Stimulated activated CD8-positive, alpha-beta memory T cell treated with anti-CD3 and anti-CD28 coated beads, Interleukin-7, amount 100 ng/mL, for 48 hours (primary cell): Measurements from ENCODE around the gene HOXC11.

Source experiments
- DNase-seq, 2 donors: peaks; one replicate each; pipeline ENCODE4 v3.0.0-alpha.2; 2020; ENCODE audit warnings: low read depth in 1 of 2; ENCODE audit errors: extremely low read depth in 1 of 2

Gene HOXC11

DNA sequence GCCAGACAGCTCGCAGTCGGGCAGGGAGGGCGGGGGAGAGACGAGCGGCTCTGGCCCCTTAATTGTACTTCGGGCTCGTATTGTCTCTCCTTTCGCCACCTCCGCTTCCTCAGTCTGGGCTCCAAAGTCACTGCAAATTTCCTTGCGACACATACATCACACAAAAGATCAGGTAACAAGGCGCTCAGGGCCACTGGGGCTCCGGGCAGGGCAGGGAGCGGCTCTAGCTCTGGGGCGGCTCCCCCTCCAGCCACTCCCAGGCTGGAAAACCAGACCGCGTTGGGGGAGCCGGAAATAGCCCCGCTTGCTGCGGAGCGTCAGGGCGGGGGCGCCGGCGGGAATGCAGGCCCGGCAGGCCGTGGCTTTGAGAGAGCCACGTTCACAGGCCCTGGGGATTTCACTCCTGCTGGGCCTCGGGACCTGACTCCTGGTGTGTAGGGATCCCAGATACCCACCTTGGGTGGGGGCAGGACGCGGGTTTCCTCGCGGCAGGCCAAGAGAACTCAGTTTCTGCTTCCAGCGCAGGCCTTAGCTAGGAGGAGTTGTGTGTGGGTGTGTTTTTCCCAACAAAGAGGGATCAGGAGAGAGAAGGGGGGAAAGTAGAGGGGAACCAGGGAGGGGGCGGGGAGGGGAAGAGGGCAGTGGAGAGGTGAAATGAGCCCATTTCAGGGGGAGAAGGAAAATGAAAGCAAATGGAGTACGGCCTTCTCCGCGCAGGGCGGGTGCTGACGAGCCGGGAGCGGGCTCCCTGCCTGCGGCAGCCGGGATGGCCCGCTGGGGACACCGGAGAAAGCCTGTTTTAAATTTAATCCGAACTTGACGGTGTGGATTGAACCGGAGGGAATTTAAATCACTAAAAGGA lies 22.7 kb downstream of the HOXC11 start:
- DNase-seq = no peak

DNA sequence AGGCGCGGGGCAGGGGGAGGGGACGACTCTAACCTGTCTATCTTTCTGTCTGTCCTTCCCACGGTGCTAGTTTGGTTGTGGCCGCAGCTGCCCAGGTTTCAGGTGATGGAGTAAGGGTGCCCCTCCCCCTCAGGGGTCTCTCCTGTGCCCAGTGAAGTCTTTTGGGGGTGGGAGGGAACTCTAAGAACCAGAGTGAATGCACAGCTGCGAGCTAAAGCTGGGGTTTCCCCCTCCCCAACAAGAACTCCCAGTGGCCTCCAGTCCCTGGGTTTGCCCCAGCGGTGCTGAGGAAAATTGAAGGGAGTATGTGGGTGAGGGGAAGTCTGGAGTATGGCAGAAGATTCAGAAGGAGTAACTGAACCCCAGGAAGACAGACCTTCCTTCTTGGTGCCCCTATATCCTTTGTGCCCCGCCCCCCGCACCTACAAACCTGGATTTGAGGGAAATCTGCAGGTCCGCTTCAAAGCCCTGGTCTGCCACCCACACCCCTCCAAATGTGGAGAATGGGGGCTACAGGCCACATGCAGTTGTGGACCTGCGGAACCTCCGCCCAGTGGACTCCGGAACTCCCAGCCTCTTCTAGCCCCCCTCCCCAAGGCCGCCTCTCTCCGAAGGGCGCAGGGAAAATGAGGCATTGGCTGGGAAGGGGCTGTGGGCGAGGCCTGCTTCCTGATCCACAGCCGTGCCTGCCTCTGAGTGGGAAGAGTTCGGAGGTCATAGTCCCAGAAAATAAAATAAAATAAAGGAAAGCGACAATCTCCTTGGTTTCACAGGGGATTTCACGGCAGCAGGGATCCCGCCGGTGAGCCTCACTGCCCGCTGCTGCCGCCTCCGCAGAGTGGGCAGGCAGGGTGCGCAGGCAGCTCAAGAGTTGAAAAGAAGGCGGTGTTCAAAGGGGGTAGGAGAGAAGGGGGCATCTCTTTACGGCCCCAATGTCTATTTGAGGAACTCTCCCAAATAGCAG lies 23.6 kb downstream of the HOXC11 start:
- no peak for DNase-seq

DNA sequence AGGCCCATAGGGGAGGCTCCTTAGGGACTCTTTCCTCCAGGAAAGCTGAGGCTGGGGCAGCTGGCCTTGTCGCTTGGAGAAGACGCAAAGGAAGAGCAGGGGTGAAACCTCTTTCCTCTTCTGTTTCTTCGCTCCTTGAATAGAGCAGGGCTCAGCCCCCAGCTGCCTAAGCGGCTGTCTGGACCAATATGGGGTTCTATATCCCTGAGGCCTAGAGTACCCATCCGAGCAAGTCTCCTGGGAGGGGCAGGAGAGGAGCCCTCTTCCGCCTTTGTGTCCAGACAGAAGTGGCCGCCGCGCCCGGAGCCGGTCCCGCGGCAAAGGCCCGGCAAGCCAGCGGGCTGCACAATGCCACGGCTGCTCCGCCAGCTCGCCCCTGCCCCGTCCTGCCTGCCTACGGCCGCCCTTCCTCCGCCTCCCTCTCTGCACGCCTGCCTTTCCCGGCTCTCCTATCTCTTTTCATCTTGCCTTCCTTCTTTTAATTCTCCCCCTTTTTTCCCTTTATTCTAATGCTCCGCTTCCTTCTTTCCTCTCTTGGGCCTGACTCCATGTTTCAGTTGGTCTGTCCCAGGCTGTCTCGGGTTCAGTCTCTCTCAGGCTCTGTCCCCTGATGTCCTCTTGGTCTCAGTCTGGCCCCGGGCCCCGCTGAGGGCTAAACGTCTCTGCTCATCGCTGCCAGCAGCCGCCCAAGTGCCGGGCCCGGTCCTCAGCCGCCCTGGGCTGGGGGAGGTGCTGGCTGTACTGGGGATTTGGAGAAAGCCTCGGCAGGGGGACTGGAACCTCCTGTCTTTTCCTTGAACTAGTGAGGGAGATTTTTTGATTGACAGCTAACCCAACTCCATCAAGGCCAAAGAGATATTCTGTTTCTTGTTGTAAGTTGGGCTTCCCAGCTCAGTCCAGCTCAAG lies 24.5 kb downstream of the HOXC11 start:
- no peak for DNase-seq

DNA sequence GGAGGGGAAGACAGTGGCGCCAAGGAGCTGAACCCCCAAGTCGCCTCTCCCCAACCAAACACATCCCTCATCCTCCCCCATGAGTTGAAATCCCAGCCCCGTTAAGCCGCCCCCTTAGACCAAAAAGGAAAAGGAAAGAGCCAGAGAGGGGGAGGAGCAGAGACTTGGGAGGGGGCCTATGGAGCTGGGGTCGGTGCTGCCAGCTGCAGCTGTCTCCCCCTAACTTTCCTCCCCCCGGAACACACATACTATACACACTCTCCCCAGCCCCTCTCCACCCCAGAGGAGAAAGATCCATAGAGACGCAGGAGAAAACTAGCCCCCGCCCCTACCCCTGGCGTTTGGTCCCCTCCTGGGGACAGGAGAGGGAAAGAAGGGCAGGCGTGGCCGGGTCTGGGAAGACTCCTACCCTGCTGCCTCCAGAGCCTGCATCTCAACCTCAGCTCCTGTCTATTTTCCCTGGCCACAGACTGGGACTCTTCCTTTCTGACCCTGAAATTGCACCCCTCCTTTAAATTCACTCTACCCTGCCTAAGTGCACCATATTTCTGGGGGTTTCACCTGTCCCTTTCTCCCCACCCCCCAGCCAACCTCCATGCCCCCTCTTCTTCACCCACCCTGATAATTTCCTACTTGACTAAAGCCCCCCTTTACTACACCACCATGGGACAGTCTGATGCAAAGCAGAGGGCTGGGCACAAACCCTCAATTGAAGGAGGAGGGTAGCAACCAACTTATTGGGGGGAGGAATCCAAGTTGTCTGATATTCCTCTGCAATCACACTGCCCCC lies 25.4 kb downstream of the HOXC11 start:
- no peak for DNase-seq

DNA sequence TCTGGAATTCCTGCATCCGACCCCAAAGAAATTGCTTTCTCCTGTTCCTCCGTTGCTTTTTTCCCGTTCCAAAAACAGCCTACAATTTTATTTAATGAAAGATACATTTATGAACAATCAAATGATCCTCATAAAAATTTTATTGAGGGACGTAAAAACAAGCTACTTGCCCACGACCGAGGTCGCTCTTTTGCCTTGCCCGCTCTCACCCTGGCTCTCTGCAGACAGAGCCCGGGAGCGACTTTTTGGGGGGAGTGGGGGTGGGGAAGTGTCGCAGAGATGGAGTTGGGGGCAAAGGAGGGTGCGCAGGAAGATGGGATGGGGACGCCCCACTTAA lies 25.9 kb downstream of the HOXC11 start:
- DNase-seq = no peak

DNA sequence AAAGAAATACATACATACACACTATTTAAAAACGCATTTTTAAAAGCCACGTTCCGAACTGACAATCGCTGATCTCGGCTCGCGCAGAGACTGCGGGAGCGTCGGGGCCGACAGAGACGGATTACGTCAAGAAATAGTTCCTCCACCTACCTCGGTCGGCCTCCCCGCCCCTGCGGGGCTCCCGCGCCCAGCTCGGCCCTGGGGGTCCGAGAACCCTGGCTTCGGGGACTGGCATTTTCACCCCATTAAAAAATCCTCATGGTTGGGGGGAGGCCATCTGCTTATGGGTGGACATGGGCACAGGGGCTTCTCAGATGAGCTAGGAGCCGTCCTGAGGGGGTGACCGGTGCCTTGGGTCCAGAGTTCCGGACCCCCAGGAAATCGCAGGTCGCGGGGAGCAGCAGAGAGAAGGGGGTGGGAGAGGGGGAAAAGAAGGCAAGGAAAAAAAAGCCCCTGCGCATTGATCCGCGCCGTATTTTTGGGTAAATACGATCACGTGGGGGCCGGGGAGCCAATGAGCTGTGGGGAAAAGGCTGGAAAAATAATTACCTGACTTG lies 26.7 kb downstream of the HOXC11 start:
- DNase-seq = no peak

DNA sequence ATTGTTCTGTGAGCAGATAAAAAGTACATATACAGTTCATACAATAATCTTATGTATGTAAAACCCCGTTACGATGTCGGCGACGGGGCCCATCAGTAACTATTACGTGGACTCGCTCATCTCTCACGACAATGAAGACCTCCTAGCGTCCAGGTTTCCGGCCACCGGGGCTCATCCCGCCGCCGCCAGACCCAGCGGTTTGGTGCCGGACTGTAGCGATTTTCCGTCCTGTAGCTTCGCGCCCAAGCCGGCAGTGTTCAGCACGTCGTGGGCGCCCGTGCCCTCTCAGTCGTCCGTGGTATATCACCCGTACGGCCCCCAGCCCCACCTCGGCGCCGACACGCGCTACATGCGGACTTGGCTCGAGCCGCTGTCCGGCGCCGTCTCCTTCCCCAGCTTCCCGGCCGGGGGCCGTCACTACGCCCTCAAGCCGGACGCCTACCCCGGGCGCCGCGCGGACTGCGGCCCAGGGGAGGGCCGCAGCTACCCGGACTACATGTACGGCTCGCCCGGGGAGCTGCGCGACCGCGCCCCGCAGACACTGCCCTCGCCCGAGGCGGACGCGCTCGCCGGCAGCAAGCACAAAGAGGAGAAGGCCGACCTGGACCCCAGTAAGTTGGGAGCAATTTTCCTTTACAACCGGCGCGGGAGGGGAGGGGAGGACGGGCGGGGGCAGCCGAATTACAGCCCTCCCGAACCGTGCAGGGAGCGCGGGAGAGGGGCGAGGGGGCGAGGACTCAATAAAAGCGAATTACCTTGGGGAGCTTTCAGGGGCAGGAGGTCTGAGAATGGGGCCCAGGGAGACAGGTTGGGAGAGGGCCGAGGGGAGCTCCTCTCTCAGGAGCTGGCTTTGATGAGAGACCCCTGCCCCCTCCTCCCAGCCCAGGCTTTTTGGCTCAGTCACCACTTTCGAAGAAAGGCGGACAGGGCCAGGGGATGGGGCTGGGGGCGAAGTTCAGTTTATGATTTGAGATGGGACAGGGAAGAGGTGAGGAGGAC lies 27.5 kb downstream of the HOXC11 start, which contains the start of gene HOXC9:
Gene HOXC9 (plus strand): TSS at position 46 of the 999 bp plus-strand sequence. CDS start 28 bp downstream, at position 74.
- no peak for DNase-seq

DNA sequence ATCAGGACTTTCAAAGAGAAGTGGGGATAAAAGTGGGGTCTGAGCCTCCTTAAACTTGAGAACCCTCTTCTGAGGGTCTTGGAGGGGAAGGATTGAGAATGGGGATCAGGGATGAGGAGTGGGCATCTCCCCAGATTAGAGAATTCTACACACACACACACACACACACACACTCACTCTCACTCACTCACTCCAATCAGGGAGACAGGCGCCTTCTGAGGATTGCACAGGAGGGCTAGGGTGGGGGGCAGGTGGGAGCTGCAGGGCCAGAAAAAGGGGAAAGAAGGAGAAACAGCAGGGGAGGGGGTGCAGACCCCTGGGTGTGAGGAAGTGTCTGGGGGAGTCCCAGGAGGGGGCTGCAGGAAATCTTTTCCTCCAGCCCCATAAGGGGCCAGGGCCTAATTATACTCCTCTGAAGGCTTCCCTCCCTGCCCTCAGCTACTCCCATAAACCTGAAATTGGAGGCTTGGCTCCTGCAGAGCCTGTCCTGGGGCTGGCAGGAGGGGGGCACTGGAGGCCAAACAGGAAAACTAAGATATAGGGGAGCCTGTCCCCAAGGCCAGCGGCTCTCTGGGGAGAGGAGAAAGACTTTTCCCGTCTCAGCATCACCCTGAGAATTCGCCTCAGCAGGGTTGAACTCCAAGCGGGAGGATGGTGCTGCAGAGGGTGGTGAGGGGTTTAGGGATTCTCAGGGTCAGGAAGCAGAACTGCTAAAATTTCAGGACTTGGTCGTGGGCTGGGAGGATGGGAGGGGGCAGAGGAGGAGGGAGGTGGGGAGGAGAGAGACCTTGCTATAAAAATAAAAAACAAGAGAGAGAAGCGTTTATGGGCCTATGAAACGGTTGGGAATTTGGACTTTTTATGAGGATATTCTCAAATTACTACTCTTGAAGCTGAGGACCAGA lies 28.6 kb downstream of the HOXC11 start:
- DNase-seq = no peak

DNA sequence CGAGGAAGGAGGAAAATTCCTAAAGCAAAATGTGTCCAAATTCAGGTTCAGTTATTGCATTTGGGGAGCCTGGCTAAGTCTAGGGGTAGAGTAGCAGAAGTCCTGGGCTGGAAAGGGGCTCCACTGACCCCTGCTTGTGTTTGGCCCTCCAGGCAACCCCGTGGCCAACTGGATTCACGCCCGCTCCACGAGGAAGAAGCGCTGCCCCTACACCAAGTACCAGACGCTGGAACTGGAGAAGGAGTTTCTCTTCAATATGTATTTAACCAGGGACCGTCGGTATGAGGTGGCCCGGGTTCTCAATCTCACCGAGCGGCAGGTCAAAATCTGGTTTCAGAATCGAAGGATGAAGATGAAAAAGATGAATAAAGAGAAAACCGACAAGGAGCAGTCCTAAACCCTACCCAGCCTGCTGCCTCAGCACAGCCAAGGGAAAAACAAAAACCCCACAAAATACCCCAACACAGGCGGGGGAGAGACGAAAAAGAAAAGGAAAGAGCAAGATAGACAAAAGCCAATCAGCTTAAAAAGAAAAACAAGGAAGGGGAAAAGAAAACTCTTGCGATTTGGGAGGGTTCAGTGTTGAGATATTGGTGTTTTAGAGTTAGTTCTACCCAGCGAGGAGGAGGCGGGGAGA lies 29.5 kb downstream of the HOXC11 start:
- DNase-seq = no peak

DNA sequence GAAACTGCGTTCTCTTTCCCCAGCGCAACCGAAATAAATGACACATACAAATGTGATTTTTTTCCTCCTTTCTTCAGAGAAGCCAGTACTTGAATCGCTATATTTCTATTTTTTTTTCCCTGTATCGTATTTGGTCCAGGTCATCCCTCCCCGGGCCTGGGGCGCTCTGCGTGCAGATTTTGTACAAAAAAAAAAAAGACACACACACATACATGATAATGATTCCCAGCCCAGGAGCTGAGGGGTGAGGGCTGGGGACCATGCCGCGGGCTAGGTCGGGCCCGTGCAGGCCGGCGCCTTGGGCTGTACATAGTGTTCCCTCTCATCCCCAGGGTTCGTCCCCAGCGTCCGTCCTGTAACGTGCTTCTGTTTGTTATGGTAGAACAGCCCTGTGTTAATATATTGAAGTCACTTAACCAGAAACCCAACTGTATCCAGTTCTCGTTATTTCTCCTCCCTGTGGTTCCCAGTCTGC lies 30.0 kb downstream of the HOXC11 start:
- DNase-seq = no peak

DNA sequence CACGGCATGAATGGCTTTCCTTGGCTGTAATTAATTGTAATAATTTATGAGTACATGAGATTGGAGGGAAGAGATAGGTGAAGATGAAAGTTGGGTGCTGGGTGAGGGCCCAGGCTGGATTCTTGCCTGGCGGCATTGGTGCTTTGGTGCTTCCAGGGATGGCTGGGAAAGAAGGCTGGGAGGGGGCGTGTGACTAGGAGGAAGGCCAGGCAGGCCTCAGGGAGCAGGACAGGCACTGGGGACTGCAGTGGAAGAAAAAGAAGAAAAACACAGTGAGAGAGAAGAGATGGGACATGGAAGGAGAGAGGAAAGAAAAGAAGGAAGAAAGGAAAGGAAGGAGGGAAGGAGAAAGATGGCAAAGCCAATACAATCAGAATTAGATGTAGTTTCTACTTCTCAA lies 30.7 kb downstream of the HOXC11 start:
- no peak for DNase-seq

DNA sequence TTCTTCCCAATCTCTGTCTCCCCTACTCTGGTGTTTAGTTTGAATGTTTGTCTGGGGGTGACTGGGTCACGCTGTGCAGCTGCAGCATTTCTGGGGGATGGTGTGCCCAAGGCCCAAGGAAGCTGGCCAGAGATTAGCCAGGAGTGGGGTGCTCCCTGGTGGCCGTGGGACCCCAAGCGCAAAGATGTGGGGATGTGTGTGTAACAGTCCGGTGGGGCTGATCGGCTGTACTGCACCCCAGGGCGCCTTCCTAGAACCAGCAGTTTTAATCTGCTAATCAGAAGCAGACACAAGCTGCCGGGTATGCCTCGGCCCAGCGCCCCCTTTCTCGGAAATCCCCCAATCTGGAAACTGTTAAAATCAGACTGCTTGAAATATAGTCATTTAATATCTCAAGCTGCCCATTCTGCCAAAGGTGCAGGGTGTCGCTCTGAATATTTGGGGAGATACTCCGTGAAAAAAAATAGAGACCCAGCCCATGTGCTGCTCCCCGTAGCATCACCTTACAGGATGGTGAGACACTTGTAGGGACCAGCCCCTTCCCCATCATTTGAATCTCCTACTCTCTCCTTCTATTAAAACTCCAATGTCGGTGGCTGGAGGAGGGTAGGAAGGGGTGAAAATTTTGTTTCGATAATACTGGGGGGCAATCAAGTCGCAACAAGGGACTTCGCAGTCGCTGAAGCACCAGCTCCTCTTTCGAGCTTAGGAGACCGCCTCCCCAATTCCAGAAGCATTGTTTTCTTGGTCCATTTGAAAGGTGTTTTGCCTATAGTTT lies 31.3 kb downstream of the HOXC11 start:
- DNase-seq = no peak

DNA sequence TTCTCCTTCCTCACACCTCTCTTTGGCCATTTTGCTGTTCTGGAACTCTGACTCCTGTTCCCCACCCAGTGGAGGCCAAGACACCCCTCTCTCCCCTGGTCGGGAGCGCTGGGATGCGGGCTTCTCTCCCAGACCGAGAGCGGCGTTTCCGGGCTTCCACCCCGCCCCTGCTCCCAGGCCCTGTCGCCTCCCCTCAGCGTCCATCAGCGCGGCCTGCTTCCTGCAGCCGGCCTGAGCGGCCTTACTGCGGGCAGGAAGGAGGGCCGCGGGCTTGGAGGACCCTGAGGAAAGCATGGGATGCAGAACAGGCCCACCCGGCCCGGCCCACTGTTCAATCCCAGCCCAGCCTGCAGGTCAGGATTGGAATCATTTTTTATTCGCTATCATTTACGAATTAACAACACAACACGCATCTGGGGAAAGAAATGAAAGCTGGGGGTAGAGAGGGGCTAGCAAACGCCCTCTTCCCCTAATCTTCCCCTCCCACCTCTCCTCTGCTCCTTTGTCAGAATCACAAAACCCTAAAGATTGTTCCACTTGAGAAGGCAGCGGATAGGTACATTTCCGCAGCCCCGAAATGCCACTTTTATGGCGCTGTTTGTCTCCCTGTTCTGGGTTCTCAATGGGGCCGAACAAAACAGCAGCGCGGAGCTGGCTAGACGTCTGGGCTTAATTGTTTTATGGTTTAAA lies 32.1 kb downstream of the HOXC11 start:
- no peak for DNase-seq

DNA sequence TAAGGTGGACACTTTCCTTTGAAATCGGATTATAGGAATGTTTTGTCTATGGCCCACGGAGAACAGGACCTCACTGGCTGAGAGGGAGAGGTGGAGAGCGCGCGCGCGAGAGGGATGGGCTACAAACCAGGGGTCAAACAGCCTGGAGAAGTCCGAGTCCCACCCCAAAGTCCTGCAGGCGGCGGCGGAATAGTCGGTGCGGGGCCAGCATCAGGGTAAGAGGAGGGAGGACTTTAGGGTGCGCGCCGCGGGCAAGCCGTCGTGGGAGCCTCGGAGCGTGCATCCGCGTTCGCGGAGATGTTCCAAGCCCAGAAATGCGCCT lies 32.6 kb downstream of the HOXC11 start:
- no peak for DNase-seq

DNA sequence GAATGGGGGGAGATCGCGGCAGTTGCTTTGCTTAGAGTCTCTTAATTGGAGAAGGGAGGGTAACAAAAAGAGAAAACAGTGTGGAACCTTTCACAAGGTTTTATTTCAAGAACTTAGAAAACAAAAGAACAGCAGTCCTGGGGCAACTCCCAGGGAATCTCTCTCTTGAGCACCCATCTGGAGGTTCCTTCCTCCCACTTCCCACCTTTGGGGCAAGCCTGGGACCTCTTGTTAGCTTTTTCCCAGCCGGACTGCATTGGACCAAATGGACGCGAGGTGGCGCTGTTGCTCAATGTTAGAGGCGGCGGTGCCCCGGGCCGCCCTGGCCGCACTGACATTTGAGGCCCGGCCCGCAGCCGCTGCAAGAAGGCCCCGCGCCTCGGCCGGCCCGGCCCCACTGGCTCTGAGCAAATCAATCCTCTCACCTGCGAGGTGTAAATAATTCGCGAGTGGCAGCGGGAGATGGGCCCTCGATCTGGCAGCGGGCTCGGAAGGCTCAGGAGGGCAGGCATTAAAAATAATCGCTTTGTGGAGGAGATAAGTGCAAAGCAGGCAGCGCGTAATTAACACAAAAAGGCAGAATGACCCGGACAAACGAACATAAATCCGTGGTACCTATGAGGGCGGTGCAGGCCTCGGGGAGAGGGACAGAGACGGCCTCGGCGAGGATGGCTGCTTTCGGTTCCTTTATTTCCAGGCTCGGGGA lies 33.1 kb downstream of the HOXC11 start:
- DNase-seq = peak; percentile 54 to 69
